ENCODE measurements around the gene SUB1.

The SUB1 gene

DNA sequence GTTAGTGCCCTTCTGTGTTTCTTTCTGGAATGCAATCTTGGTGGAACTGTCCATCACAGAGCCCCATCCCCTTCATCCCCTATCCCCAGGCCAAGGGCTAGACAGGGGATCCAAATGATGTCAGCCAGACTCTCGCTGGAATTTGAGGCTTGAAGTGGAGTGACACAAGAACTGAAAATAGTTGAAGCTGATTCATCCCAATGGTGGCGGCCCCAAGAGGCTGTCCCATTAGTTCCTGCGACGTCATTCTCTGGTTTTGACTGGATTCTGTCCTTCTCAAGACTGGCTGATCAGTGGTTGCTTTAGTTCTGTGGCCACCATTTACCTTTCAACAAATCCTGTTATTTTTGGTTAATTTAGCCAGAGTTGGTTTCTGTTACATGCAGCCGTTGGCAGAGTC, 59.9 kb downstream of the SUB1 start:
- no peak for DNase-seq (ENCODE audit: low read depth)

DNA sequence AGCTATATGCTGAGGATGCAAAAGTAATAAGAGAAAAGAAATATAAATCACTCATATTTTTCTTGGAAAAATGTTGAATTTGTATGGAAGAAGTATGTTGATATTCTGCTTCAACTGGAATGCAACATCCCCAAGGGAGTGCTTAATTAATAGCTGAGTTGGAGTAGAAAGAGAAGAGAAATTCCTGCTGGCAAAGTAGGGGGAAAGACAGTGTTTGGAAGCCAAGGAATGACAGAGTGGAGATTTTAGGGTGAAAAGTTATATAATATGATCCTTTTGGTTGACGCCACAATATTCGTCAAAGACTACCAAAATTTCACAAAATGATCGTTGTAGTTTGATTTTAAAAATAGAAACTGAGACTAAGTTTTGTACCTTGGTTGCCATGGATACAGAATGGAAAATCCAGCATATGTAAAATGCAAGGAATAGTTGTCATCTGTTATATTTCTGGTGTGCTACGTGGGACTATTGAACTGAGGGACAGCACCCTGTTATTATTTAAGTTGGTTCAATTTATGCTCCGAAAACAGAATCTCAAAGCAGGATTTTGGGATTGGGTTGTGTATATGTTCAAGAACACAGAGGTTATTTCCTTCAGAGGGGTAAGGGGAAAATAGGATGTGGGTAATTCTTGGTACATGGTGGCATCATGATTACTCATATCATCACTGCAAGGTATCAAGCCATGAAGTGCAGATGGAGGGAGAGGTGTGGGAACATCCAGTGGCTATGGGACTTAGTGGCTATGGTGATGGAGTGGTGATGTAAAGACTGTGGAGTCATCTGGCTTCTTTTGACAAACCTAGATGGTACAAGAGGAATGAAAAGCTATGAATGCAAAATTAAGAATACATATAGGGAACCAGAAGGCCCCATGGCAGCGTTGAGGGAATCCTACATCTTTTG, 61.0 kb downstream of the SUB1 start:
- no peak for DNase-seq (ENCODE audit: low read depth)

DNA sequence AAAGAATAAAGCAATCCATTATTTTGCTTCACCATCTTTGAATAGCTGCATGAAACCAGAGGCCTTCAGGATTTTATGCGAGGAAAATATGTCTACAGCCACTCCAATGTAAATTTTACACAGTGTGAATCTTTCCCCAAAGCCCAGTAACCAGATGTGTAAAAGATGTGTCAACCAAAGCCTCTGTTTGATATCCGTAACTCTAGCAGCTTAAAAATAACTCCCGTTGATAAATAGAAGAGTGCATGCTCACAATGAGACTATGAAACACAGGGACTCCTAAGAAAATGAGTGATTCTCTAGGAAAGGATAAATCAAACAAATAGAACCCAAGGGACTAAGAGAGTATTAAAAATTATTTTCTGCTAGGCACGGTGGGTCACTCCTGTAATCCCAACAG, 65.7 kb downstream of the SUB1 start:
- no peak for DNase-seq (ENCODE audit: low read depth)

DNA sequence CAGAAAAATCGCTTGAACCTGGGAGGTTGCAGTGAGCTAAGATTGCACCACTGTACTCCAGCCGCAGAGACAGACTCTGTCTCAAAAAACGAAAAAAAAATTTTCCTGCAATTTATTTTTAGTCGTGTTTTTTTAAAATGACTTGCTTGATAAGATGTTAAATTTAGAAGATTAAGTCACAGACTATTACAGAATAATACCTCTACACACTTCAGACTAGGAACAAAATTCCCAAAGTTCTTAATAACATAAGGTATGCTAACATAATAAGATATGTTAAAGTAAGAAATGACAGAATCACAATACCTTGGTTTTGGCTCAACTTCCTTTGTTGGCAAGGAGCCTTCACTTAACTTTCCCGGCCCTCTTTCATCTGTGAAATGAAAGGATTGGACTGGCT, 66.3 kb downstream of the SUB1 start:
- no peak for DNase-seq (ENCODE audit: low read depth)
